HEK293T (cell line): Measurements from ENCODE around the gene CISTR.

Source experiments
- ARNT ChIP-seq: fragments of 450-650 bp; IDR thresholded peaks from 2 replicates; pipeline ENCODE4 v1.6.1; 2017; ENCODE audit warnings: mild to moderate bottlenecking
- BHLHE40 ChIP-seq: fragments of 450-650 bp; IDR thresholded peaks from 2 replicates; pipeline ENCODE4 v1.6.1; 2016; ENCODE audit warnings: mild to moderate bottlenecking, moderate library complexity, borderline replicate concordance
- CTBP1 ChIP-seq: fragments of 450-650 bp; IDR thresholded peaks from 2 replicates; pipeline ENCODE4 v1.6.1; 2016; ENCODE audit warnings: borderline replicate concordance
- ELF4 ChIP-seq: fragments of 450-650 bp; IDR thresholded peaks from 2 replicates; pipeline ENCODE4 v1.6.1; 2017; ENCODE audit warnings: antibody characterized with exemption
- FOXK2 ChIP-seq: fragments of 450-650 bp; IDR thresholded peaks from 2 replicates; pipeline ENCODE4 v1.6.1; 2016; ENCODE audit warnings: mild to moderate bottlenecking
- FOXM1 ChIP-seq: fragments of 450-650 bp; IDR thresholded peaks from 2 replicates; pipeline ENCODE4 v1.6.1; 2017; ENCODE audit warnings: mild to moderate bottlenecking, borderline replicate concordance
- HDGF ChIP-seq: fragments of 450-650 bp; IDR thresholded peaks from 2 replicates; pipeline ENCODE4 v1.6.1; 2017; ENCODE audit warnings: antibody characterized with exemption, borderline replicate concordance
- L3MBTL2 ChIP-seq: fragments of 450-650 bp; conservative IDR thresholded peaks from 2 replicates; pipeline ENCODE4 v1.6.1; 2016; ENCODE audit warnings: mild to moderate bottlenecking
- LEF1 ChIP-seq: fragments of 450-650 bp; IDR thresholded peaks from 2 replicates; pipeline ENCODE4 v1.6.1; 2017; ENCODE audit warnings: mild to moderate bottlenecking, borderline replicate concordance
- NFRKB ChIP-seq: fragments of 450-650 bp; IDR thresholded peaks from 2 replicates; pipeline ENCODE4 v1.6.1; 2016; ENCODE audit warnings: mild to moderate bottlenecking, moderate library complexity
- SP1 ChIP-seq: fragments of 450-650 bp; IDR thresholded peaks from 2 replicates; pipeline ENCODE4 v1.6.1; 2017
- SUZ12 ChIP-seq: fragments of 450-650 bp; IDR thresholded peaks from 2 replicates; pipeline ENCODE4 v1.6.1; 2016; ENCODE audit warnings: mild to moderate bottlenecking
- TARDBP ChIP-seq: fragments of 450-650 bp; IDR thresholded peaks from 2 replicates; pipeline ENCODE4 v1.6.1; 2016
- ZNF384 ChIP-seq: fragments of 450-650 bp; IDR thresholded peaks from 2 replicates; pipeline ENCODE4 v1.6.1; 2016

DNA sequence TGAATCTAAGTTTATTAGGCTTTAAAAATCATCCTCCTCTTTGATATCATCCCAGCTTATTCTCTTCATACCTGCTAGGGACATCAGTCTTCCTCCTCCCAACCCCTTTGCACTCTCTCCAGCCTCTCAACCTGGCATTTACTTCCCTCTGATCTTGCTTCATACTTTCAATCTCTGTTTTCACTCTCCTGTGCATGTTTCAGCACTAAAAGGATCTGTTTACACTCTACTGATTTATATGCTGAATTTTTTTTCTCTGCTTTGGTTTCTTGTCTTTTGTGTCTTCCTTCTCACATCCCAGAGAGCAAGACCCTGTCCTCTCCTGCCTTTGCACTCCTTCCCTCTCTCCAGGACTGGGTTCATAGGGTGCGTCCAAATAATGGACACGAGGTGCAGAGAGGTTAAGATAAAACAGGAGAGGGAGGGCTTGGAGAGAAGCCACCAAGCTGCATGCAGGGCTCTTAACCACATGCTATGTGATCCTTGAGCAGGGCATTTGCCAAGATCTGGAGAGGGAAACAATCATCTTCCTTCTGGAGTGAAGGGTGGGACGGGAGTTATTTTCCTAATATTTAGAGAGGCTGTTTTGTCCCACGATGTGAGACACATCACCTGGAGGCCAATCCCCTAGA lies 3.0 kb upstream of the CISTR start:
- no peak for TF ChIP-seq BHLHE40
- TF ChIP-seq FOXK2: no peak
- TF ChIP-seq L3MBTL2: no peak; the same call in 1 of the 2 replicates
- TF ChIP-seq ELF4: no peak
- no peak for TF ChIP-seq NFRKB
- TF ChIP-seq FOXM1: no peak
- TF ChIP-seq TARDBP: no peak
- TF ChIP-seq ZNF384: no peak
- no peak for TF ChIP-seq ARNT
- TF ChIP-seq LEF1: no peak
- no peak for TF ChIP-seq CTBP1
- TF ChIP-seq SP1: no peak
- no peak for TF ChIP-seq HDGF
- TF ChIP-seq SUZ12: no peak
